Spleen (tissue), 11 donors: Measurements from ENCODE around the gene GPR61. TPM values are rescaled to one million over a fixed set of nuclear protein-coding genes. Genes with fewer than 3 reads are reported as not detected.

Experiments
- DNase-seq: peaks from one replicate; pipeline ENCODE4 v3.0.0-alpha.2; 2020
- H3K27ac ChIP-seq, 8 donors: fragments of 200-600 bp; sonication (generic) in 7 of 8; 1 replicate in 4 of 8; 2 replicates in 4 of 8; pipeline versions ENCODE4 v1.5.0 to v1.8.0; 2016 to 2021; ENCODE audit warnings: inconsistent platforms in 4 of 8, mild to moderate bottlenecking in 4 of 8, moderate library complexity in 1 of 8
- H3K27me3 ChIP-seq, 7 donors: fragments of 200-600 bp; sonication (generic) in 6 of 7; replicated peaks in 1 of 7; 1 replicate in 4 of 7; 2 replicates in 3 of 7; pipeline versions ENCODE4 v1.5.0 to v1.8.0; 2016 to 2021; ENCODE audit warnings: inconsistent platforms in 3 of 7, mild to moderate bottlenecking in 1 of 7
- H3K36me3 ChIP-seq, 6 donors: fragments of 200-600 bp; sonication (generic) in 5 of 6; 1 replicate in 4 of 6; 2 replicates in 2 of 6; pipeline versions ENCODE4 v1.5.0 to v1.8.0; 2016 to 2021; ENCODE audit warnings: inconsistent platforms in 2 of 6
- H3K4me1 ChIP-seq, 6 donors: fragments of 200-600 bp; sonication (generic) in 5 of 6; 1 replicate in 3 of 6; 2 replicates in 3 of 6; pipeline versions ENCODE4 v1.5.0 to v1.8.0; 2016 to 2021; ENCODE audit warnings: inconsistent platforms in 3 of 6
- H3K4me3 ChIP-seq, 8 donors: fragments of 200-600 bp; sonication (generic) in 7 of 8; 1 replicate in 4 of 8; 2 replicates in 4 of 8; pipeline versions ENCODE4 v1.5.0 to v1.8.0; 2016 to 2021; ENCODE audit warnings: inconsistent platforms in 4 of 8, mild to moderate bottlenecking in 4 of 8, moderate library complexity in 2 of 8
- H3K9me3 ChIP-seq, 8 donors: fragments of 200-600 bp; sonication (generic) in 7 of 8; 1 replicate in 4 of 8; 2 replicates in 4 of 8; pipeline versions ENCODE4 v1.5.0 to v1.8.0; 2016 to 2021; ENCODE audit warnings: inconsistent platforms in 4 of 8
- POLR2A ChIP-seq, 3 donors: fragments of 450-650 bp; IDR thresholded peaks; one replicate each; pipeline ENCODE4 v1.5.1; 2017; ENCODE audit warnings: antibody characterized with exemption in 3 of 3, mild to moderate bottlenecking in 1 of 3
- POLR2AphosphoS5 ChIP-seq, 3 donors: sonication (generic); formaldehyde crosslinking; IDR thresholded peaks; one replicate each; pipeline ENCODE4 v1.5.1; 2017; ENCODE audit warnings: antibody characterized with exemption in 3 of 3
- WGBS, 5 donors: extraction: QIAGEN DNeasy Blood & Tissue Kit in 3 of 5; methylation state at CpG; one replicate each; pipeline versions ENCODE4 v1.1.5 to v1.1.7; 2013 to 2018; 5-methylcytosine and 5-hydroxymethylcytosine counted together
- intact Hi-C: fragments of 100-400 bp; cut with DNase I; formaldehyde crosslinking; loops from one replicate; pipeline ENCODE4 v1.15.0; 2023; ENCODE audit warnings: low total_unique reads
- polyA plus RNA-seq, 3 donors: library from polyadenylated mRNA; stranded (reverse); fragments of 200-250 nt; gene quantifications; one replicate each; pipeline ENCODE4 v1.2.1, GENCODE V29; 2013
- total RNA-seq, 7 donors: library from RNA; depleted of rRNA in 3 of 7; stranded (reverse); fragments of >200 nt in 3 of 7; fragmentation: NEBNext Ultra II Directional in 4 of 7; extraction: Animal tissue kit (Norgen Biotek cat#: 25700) in 4 of 7; gene quantifications; one replicate each; pipeline versions ENCODE4 v1.1.0 to v1.2.1, GENCODE V29; 2016 to 2021
- TF ChIP-seq, protein P1 (sequence below), 11 experiments: fragments of 200-600 bp in 7 of 11; fragments of 450-650 bp in 4 of 11; sonication (generic) in 4 of 11; IDR thresholded peaks in 8 of 11; conservative IDR thresholded peaks in 3 of 11; 1 replicate in 7 of 11; 2 replicates in 4 of 11; pipeline versions ENCODE4 v1.4.0 to v1.8.0; 2016 to 2021; ENCODE audit warnings: antibody characterized with exemption in 11 of 11, inconsistent platforms in 4 of 11, mild to moderate bottlenecking in 1 of 11
- donor health status: healthy with polysubstance abuse.
- donor health status: DM: no; HTN: no; CAD: no; lungs with moderate emphysema.
- donor health status: DM: no; HTN: no; CAD: no.
- donor health status: Bipolar disorder and iron deficiency.
- donor health status: healthy.
- donor health status: DM: no; HTN: no; CAD: no.
- donor health status: DM: yes; HTN: yes; CAD: no.

GPR61 gene
- total and polyA plus RNA-seq, 10 donors = not detected

DNA sequence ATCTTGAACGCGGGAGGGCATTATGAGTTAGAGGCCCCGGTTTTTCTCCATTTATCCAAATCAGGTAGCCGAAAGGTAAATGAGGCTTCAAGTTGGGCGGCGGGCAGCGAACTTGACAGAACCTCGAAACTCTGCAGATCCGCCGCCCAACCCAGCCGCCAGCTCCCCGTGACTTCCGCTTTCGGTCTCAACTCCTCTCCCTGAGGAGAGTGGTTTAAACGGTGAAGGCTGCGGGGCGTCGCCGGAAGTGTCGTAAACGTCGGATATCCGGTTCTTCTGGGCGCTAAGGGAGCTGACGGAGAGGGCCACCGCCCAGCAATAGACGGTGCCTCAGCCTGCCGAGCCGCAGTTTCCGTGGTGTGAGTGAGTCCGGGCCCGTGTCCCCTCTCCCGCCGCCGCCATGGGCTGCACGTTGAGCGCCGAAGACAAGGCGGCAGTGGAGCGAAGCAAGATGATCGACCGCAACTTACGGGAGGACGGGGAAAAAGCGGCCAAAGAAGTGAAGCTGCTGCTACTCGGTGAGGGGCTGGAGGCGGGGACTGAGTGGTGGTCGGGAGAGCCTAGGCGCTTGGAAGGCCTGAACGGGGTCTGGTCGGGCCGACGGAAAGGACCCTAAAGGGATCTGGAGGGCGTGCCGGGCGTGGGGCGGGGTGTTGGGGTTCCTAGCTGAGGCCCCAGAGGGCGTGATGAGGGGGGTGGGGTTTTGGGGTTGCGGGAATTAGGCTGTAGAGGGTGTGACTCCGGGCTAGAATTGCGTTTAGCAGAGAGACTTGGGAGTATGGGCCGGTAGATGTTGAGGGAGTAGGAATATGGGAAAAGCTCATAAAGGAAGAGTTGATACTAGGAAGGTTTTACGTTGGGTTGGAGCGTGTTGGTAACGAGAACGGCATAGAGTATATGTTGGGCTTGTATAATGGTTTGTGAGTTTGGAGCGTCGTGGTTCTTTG lies 8.9 kb downstream of the GPR61 start, which contains the start of gene GNAI3:
Gene GNAI3 (plus strand): TSS at position 295 of the 947 bp plus-strand sequence. CDS start 106 bp downstream, at position 401.
- peak; percentile 99 for DNase-seq
- no peaks in the 10 kb centered on the region for H3K9me3 ChIP-seq
- WGBS, 5 donors = 0 to 1% (median 0%) methylated on average over 65 to 68 of the region's 68 CpGs
- peaks cover 34 to 76% (median 61%) of the 10 kb centered on the region in 6 donors for H3K4me1 ChIP-seq
- peak within 1 kb of the TSS; percentile 42 to 88 (median 77) for H3K4me3 ChIP-seq
- TF ChIP-seq POLR2AphosphoS5 (IDR thresholded peaks at IDR 0.05) = peak; percentile 99
- TF ChIP-seq POLR2A (IDR thresholded peaks at IDR 0.05) = peak; percentile 75 to 95 (median 88)
- TF ChIP-seq, protein P1, sequence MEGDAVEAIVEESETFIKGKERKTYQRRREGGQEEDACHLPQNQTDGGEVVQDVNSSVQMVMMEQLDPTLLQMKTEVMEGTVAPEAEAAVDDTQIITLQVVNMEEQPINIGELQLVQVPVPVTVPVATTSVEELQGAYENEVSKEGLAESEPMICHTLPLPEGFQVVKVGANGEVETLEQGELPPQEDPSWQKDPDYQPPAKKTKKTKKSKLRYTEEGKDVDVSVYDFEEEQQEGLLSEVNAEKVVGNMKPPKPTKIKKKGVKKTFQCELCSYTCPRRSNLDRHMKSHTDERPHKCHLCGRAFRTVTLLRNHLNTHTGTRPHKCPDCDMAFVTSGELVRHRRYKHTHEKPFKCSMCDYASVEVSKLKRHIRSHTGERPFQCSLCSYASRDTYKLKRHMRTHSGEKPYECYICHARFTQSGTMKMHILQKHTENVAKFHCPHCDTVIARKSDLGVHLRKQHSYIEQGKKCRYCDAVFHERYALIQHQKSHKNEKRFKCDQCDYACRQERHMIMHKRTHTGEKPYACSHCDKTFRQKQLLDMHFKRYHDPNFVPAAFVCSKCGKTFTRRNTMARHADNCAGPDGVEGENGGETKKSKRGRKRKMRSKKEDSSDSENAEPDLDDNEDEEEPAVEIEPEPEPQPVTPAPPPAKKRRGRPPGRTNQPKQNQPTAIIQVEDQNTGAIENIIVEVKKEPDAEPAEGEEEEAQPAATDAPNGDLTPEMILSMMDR (IDR thresholded peaks at IDR 0.05 in 8 of 11, conservative IDR thresholded peaks at IDR 0.05 in 3 of 11) = peak in 2 of 11 experiments; percentile 11 to 15
- H3K27ac ChIP-seq = peak within 1 kb of the TSS; percentile 96 to 99 (median 98)
- H3K36me3 ChIP-seq = peaks cover 0 to 4% (median 0%) of the 10 kb centered on the region in 6 donors
- intact Hi-C loops = loop anchor here (5.0 to 10.0 kb wide), 4 partner anchors 79 to 436 kb away; partner anchors contain the start of gene AHCYL1
- H3K27me3 ChIP-seq = no peaks in the 10 kb centered on the region

DNA sequence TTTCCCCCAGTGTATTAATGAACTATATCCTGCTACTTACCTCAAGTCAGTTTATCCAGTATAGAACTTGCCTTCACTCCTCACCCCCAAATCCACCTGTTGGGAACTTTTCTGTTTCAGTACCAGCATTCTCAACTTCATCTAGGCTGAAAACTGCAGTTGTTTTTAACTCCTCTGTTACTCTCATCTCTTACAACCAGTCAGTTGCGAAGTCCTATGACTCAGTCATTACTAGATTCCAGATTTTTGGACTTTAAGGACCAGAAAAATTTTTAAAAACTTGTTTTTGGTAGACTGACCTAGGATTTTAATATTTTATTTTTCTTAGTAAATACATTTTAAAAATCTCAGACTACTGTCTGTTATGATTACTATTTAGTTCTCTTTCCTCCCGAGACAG lies 16.9 kb downstream of the GPR61 start:
- DNase-seq = no peak
- TF ChIP-seq, protein P1 (IDR thresholded peaks at IDR 0.05 in 8 of 11, conservative IDR thresholded peaks at IDR 0.05 in 3 of 11) = no peak
- no peak for TF ChIP-seq POLR2A (IDR thresholded peaks at IDR 0.05)
- no peak for TF ChIP-seq POLR2AphosphoS5 (IDR thresholded peaks at IDR 0.05)
- Histone ChIP-seq H3K27me3 (no peaks in the 10 kb centered on the region), H3K4me3 (no peak overlapping the region), H3K36me3 (peaks cover 0 to 4% (median 0%) of the 10 kb centered on the region in 6 donors), H3K27ac (peak overlapping the region in 3 of 8 donors; percentile 39 to 48 (median 41)), H3K4me1 (peaks cover 15 to 100% (median 82%) of the 10 kb centered on the region in 6 donors), H3K9me3 (no peaks in the 10 kb centered on the region)
- intact Hi-C loops = no loop called here
- 93 to 96% (median 93%) methylated on average over 2 of the region's 2 CpGs for WGBS, 5 donors

DNA sequence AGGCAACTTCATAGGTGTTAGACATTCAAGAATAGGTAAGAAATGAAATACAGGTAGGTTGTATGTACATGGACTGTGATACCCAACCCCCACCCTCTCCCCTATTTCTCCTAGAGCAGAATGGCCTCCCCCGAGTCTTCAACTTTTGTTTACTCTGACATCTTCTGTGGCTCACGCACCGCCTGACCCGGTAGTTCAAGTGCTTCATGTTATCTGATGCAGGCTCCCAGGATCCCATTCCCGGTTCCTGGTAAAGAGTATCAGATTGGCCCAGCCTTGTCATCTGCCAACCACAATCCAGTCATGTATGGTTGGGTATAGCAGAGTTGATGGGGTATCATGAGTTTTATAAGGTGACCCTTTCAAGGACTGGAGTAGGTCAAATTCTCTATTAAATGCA lies 17.8 kb downstream of the GPR61 start:
- 89 to 96% (median 94%) methylated on average over 5 of the region's 5 CpGs for WGBS, 5 donors
- Histone ChIP-seq H3K27me3 (no peaks in the 10 kb centered on the region), H3K36me3 (no peaks in the 10 kb centered on the region), H3K9me3 (no peaks in the 10 kb centered on the region), H3K4me1 (peaks cover 19 to 100% (median 82%) of the 10 kb centered on the region in 6 donors), H3K4me3 (no peak overlapping the region), H3K27ac (no peak overlapping the region)
- no peak for TF ChIP-seq POLR2AphosphoS5 (IDR thresholded peaks at IDR 0.05)
- TF ChIP-seq, protein P1 (IDR thresholded peaks at IDR 0.05 in 8 of 11, conservative IDR thresholded peaks at IDR 0.05 in 3 of 11) = no peak
- no peak for TF ChIP-seq POLR2A (IDR thresholded peaks at IDR 0.05)
- intact Hi-C loops = no loop called here
- DNase-seq = no peak

DNA sequence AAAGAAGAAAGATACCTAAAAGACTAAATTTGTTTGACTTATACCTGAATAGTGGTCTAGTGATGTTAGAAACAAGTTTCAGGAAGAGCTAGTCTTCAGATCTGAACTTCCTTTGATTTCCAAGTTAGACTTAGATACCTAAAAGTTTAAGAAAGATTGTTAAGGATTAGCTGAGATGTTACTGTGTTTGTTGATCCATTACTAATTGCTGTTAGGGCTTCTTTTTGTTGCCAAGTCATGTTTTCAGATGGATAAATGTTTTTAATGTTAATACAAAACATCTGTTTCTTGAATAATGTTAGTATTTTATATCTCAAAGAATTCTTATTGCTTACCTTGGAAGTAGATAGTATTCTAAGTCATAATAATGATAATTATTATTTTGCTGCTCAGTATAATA lies 20.3 kb downstream of the GPR61 start:
- Histone ChIP-seq H3K27me3 (no peaks in the 10 kb centered on the region), H3K4me1 (peaks cover 22 to 100% (median 82%) of the 10 kb centered on the region in 6 donors), H3K9me3 (no peaks in the 10 kb centered on the region), H3K27ac (no peak overlapping the region), H3K36me3 (no peaks in the 10 kb centered on the region), H3K4me3 (no peak overlapping the region)
- TF ChIP-seq POLR2AphosphoS5 (IDR thresholded peaks at IDR 0.05) = no peak
- TF ChIP-seq, protein P1 (IDR thresholded peaks at IDR 0.05 in 8 of 11, conservative IDR thresholded peaks at IDR 0.05 in 3 of 11) = no peak
- no peak for TF ChIP-seq POLR2A (IDR thresholded peaks at IDR 0.05)
- intact Hi-C loops = no loop called here
- DNase-seq = no peak
